Brain microvascular endothelial cell (primary cell): Measurements from ENCODE around the gene NRIP2.
A peak's percentile ranks its signal among the peaks of the same experiment; 100 is the strongest.

Experiments
- DNase-seq: peaks from one replicate; pipeline ENCODE4 v3.0.0-alpha.2; 2020
- H3K27ac ChIP-seq: fragments of 250-450 bp; sonication (Bioruptor Pico); 2 replicates; pipeline ENCODE4 v1.5.1; 2020; ENCODE audit warnings: mild to moderate bottlenecking, moderate library complexity
- H3K27me3 ChIP-seq: fragments of 250-450 bp; sonication (Bioruptor Pico); replicated peaks from 2 replicates; pipeline ENCODE4 v1.5.1; 2020; ENCODE audit warnings: mild to moderate bottlenecking
- H3K36me3 ChIP-seq: fragments of 250-450 bp; sonication (Bioruptor Pico); replicated peaks from 2 replicates; pipeline ENCODE4 v1.5.1; 2020; ENCODE audit warnings: mild to moderate bottlenecking
- H3K4me3 ChIP-seq: 2 replicates; pipeline ENCODE4 v1.5.1; 2011; ENCODE audit warnings: low read depth, mild to moderate bottlenecking, control low read depth, low read length, moderate library complexity
- in situ Hi-C: cut with HindIII; loops from 2 replicates; pipeline ENCODE4 v1.10.0; 2017; ENCODE audit warnings: low sequenced_read_pairs, low pct_ligation_motif_present
- TF ChIP-seq, protein P1 (sequence below): IDR thresholded peaks from 2 replicates; pipeline ENCODE4 v1.5.1; 2011; ENCODE audit warnings: low read depth, mild to moderate bottlenecking, moderate library complexity, low read length, control low read depth, inconsistent platforms; ENCODE audit errors: missing control alignments

NRIP2 gene

GRCh38 chr12:2824541-2824940 lies 10.3 kb downstream of the NRIP2 start:
- H3K4me3 ChIP-seq: no peak overlapping the region
- TF ChIP-seq, protein P1, sequence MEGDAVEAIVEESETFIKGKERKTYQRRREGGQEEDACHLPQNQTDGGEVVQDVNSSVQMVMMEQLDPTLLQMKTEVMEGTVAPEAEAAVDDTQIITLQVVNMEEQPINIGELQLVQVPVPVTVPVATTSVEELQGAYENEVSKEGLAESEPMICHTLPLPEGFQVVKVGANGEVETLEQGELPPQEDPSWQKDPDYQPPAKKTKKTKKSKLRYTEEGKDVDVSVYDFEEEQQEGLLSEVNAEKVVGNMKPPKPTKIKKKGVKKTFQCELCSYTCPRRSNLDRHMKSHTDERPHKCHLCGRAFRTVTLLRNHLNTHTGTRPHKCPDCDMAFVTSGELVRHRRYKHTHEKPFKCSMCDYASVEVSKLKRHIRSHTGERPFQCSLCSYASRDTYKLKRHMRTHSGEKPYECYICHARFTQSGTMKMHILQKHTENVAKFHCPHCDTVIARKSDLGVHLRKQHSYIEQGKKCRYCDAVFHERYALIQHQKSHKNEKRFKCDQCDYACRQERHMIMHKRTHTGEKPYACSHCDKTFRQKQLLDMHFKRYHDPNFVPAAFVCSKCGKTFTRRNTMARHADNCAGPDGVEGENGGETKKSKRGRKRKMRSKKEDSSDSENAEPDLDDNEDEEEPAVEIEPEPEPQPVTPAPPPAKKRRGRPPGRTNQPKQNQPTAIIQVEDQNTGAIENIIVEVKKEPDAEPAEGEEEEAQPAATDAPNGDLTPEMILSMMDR: no peak
- peak; percentile 57 for DNase-seq
- in situ Hi-C loops: no loop called here
- H3K36me3 ChIP-seq: peaks cover 60% of the 10 kb centered on the region
- H3K27ac ChIP-seq: no peak overlapping the region
- no peaks in the 10 kb centered on the region for H3K27me3 ChIP-seq

DNA sequence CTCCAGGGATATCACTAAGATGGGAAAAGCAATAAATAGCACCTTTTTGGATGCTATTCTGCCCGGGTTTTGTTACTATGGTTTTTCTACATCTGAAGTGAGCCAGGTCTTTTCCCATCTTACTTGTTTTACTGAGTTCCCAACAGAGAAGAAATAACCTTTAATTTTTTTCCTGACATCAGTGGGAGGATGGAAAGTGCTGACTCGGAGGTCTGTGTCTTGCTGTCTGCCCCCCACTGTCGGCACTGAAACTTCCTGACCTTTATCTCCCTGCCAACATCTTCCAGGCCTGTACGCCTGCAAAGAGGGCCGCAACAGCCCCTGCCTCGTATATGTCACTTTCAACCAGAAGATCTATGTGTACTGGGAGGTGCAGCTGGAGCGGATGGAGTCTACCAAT lies 11.4 kb downstream of the NRIP2 start:
- Histone ChIP-seq H3K4me3 (no peak overlapping the region), H3K27ac (no peak overlapping the region), H3K36me3 (peaks cover 61% of the 10 kb centered on the region), H3K27me3 (no peaks in the 10 kb centered on the region)
- in situ Hi-C loops: no loop called here
- no peak for DNase-seq
- TF ChIP-seq, protein P1: no peak

- H3K4me3 ChIP-seq: no peak overlapping the region
- H3K27me3 ChIP-seq: no peaks in the 10 kb centered on the region
- no peak overlapping the region for H3K27ac ChIP-seq
- peaks cover 58% of the 10 kb centered on the region for H3K36me3 ChIP-seq
- in situ Hi-C loops: no loop called here
- no peak for DNase-seq
- TF ChIP-seq, protein P1: no peak
Measured at GRCh38 chr12:2820432-2820831, 14.4 kb downstream of the NRIP2 start.

GRCh38 chr12:2819810-2820209 lies 15.0 kb downstream of the NRIP2 start:
- in situ Hi-C loops: no loop called here
- Histone ChIP-seq H3K27ac (no peak overlapping the region), H3K4me3 (no peak overlapping the region), H3K36me3 (peaks cover 53% of the 10 kb centered on the region), H3K27me3 (no peaks in the 10 kb centered on the region)
- no peak for DNase-seq
- TF ChIP-seq, protein P1: no peak

DNA sequence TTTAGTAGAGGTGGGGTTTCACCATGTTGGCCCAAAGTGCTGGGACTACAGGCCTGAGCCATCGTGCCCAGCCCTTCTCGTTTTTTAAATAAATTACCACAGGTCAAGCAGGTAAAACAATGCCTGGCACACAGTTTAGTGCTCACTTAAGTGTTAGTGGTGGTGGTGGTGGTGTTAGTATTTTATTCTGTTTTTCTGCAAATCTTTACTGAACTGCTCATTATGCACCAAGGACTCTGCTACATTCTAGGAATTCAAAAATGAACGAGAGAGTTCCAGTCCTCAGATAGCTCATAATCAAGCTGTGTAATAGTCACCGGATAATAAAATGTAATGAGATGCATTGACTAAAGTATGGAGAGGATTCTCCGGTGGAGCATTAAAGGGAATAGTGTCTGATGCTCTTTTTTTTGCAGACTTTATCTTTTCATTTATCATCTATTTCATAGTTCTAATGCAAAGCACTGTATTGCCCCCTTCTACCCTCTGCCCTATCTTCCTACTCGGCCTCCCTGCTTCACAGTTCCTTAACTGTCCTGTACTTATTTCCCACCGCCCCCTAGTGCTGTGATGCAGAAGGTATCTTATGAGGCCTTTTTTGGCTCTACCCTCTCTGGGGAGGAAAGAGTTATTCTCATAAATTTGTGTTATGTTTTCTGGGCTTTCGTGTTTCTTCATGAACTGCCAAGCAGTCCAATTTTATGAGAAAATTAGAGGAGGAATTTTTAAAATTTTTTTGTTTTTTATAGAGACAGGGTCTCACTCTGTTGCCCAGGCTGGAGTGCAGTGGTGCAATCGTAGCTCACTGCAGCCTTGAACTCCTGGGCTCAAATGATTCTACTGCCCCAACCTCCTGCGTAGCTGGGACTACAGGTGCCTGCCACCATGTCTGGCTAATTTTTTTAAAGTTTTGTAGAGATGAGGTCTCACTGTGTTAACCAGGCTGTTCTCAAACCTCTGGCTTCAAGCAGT lies 21.3 kb downstream of the NRIP2 start:
- no peaks in the 10 kb centered on the region for H3K27me3 ChIP-seq
- peaks cover 10% of the 10 kb centered on the region for H3K36me3 ChIP-seq
- TF ChIP-seq, protein P1: peak; percentile 83
- peak overlapping the region; percentile 93 for H3K27ac ChIP-seq
- peak; percentile 69 for DNase-seq
- peak overlapping the region; percentile 68 for H3K4me3 ChIP-seq
- in situ Hi-C loops: no loop called here
